Endodermal cell (in vitro differentiated cells): ENCODE measurements around the gene BBIP1. TPM values are rescaled to one million over a fixed set of nuclear protein-coding genes. Genes with fewer than 3 reads are reported as not detected.

Experiments
- DNase-seq: peaks from one replicate; pipeline ENCODE4 v3.0.0-alpha.2; 2017
- H3K27ac ChIP-seq: 2 replicates; pipeline ENCODE4 v1.5.1; 2013; ENCODE audit warnings: mild to moderate bottlenecking, low read depth, low read length, moderate library complexity
- H3K27me3 ChIP-seq: 2 replicates; pipeline ENCODE4 v1.6.1; 2013; ENCODE audit warnings: mild to moderate bottlenecking, low read length, moderate library complexity; ENCODE audit not compliant: insufficient read depth, control insufficient read depth, poor library complexity, severe bottlenecking
- H3K36me3 ChIP-seq: 2 replicates; pipeline ENCODE4 v1.7.0; 2013; ENCODE audit warnings: mild to moderate bottlenecking, low read length, moderate library complexity; ENCODE audit not compliant: control insufficient read depth, insufficient read depth
- H3K4me1 ChIP-seq: one replicate; pipeline ENCODE4 v1.7.0; 2013; ENCODE audit warnings: low read length; ENCODE audit not compliant: control insufficient read depth, insufficient read depth
- H3K4me3 ChIP-seq: 2 replicates; pipeline ENCODE4 v1.5.1; 2013; ENCODE audit warnings: mild to moderate bottlenecking, low read length, moderate library complexity
- H3K9ac ChIP-seq: 2 replicates; pipeline ENCODE4 v1.6.1; 2013; ENCODE audit warnings: mild to moderate bottlenecking, low read length, moderate library complexity; ENCODE audit not compliant: poor library complexity, severe bottlenecking; ENCODE audit errors: extremely low read depth
- H3K9me3 ChIP-seq: 2 replicates; pipeline ENCODE4 v1.6.1; 2013; ENCODE audit warnings: mild to moderate bottlenecking, low read length, moderate library complexity; ENCODE audit not compliant: control insufficient read depth
- H3K27ac Mint-ChIP-seq: 2 replicates; pipeline ENCODE4 v1.8.0; 2020; ENCODE audit warnings: mixed read lengths
- H3K27me3 Mint-ChIP-seq: 2 replicates; pipeline ENCODE4 v1.8.0; 2021; ENCODE audit warnings: mild to moderate bottlenecking, mixed read lengths; ENCODE audit not compliant: insufficient read depth
- H3K36me3 Mint-ChIP-seq: 2 replicates; pipeline ENCODE4 v1.8.0; 2020; ENCODE audit warnings: low read depth, mixed read lengths
- H3K4me1 Mint-ChIP-seq: 2 replicates; pipeline ENCODE4 v1.8.0; 2020; ENCODE audit warnings: mixed read lengths
- H3K4me3 Mint-ChIP-seq: 2 replicates; pipeline ENCODE4 v1.8.0; 2020; ENCODE audit warnings: mild to moderate bottlenecking, moderate library complexity, mixed read lengths
- H3K9me3 Mint-ChIP-seq: 2 replicates; pipeline ENCODE4 v1.8.0; 2020; ENCODE audit warnings: mild to moderate bottlenecking, mixed read lengths
- WGBS, 2 experiments: methylation state at CpG; one replicate each; pipeline versions ENCODE4 v1.1.5 to v1.1.7; 2013; ENCODE audit warnings: missing lambda C conversion rate in 2 of 2, mixed read lengths in 1 of 2; ENCODE audit not compliant: insufficient coverage in 1 of 2, insufficient read length in 1 of 2; 5-methylcytosine and 5-hydroxymethylcytosine counted together
- total RNA-seq, 2 donors: library from RNA; stranded (reverse); fragmentation: NEBNext Ultra II Directional in 1 of 2; extraction: Animal tissue kit (Norgen Biotek cat#: 25700) in 1 of 2; gene quantifications; 2 replicates in 1 of 2; 3 replicates in 1 of 2; pipeline ENCODE4 v1.2.1, GENCODE V29; 2021
- TF ChIP-seq, protein P1 (sequence below): fragments of 200-600 bp; sonication (generic); conservative IDR thresholded peaks from 2 replicates; pipeline ENCODE4 v1.5.0; 2021; ENCODE audit warnings: antibody characterized with exemption, mild to moderate bottlenecking

Gene BBIP1
- total RNA-seq, 2 donors from 2014 or later = 27.6 to 32.8 TPM

DNA sequence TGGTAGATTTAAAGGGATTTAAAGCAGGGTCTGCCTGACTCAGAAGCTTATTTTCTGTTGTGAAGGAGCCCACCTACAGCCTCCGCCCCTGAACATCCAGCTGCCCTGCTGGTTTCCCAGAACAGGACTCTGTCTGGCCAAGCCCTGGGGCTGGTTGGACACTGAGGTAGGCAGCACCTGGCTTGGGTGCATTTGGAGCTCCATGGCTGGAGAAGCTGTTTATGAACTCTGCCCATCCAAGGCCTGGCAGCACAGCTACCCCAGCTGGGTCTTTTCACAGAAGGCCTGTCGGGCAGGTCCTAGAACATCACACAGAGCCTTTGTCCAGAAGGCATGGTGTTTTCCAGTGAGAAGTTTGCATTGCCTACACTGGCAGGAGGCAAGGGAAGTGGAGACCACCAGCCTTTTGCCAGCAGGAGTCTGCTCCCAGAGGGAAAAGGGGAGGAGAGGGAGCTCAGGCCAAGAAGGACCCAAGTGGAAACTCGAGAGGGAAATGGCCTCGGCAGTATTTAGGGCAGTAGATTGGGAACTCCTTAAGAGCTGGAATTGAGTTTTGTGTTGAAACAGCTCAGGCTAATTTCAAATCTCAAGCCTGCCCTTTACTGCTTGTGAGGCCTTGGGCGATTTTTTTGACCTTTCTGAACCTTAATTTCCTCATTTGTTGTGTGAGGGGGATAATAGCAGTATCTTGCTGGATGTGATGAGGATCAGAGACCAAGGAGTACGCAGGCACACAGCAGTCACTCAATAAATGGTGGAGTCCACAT, 59.6 kb downstream of the BBIP1 start:
- peaks cover 14% of the 10 kb centered on the region for H3K9me3 ChIP-seq
- H3K27me3 Mint-ChIP-seq = peaks cover 11% of the 10 kb centered on the region
- H3K36me3 ChIP-seq = no peaks in the 10 kb centered on the region
- H3K4me1 ChIP-seq = peaks cover 12% of the 10 kb centered on the region
- H3K4me3 ChIP-seq = no peak overlapping the region
- H3K9me3 Mint-ChIP-seq = peaks cover 15% of the 10 kb centered on the region
- DNase-seq = peak; percentile 40
- no peaks in the 10 kb centered on the region for H3K36me3 Mint-ChIP-seq
- H3K27ac ChIP-seq = no peak overlapping the region
- TF ChIP-seq, protein P1, sequence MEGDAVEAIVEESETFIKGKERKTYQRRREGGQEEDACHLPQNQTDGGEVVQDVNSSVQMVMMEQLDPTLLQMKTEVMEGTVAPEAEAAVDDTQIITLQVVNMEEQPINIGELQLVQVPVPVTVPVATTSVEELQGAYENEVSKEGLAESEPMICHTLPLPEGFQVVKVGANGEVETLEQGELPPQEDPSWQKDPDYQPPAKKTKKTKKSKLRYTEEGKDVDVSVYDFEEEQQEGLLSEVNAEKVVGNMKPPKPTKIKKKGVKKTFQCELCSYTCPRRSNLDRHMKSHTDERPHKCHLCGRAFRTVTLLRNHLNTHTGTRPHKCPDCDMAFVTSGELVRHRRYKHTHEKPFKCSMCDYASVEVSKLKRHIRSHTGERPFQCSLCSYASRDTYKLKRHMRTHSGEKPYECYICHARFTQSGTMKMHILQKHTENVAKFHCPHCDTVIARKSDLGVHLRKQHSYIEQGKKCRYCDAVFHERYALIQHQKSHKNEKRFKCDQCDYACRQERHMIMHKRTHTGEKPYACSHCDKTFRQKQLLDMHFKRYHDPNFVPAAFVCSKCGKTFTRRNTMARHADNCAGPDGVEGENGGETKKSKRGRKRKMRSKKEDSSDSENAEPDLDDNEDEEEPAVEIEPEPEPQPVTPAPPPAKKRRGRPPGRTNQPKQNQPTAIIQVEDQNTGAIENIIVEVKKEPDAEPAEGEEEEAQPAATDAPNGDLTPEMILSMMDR = no peak
- peaks cover 31% of the 10 kb centered on the region for H3K4me1 Mint-ChIP-seq
- H3K9ac ChIP-seq = no peak overlapping the region
- 72 to 94% methylated on average over 2 to 6 of the region's 6 CpGs for WGBS, 2 experiments
- peaks cover 5% of the 10 kb centered on the region for H3K27me3 ChIP-seq
- no peak overlapping the region for H3K27ac Mint-ChIP-seq
- no peak overlapping the region for H3K4me3 Mint-ChIP-seq

DNA sequence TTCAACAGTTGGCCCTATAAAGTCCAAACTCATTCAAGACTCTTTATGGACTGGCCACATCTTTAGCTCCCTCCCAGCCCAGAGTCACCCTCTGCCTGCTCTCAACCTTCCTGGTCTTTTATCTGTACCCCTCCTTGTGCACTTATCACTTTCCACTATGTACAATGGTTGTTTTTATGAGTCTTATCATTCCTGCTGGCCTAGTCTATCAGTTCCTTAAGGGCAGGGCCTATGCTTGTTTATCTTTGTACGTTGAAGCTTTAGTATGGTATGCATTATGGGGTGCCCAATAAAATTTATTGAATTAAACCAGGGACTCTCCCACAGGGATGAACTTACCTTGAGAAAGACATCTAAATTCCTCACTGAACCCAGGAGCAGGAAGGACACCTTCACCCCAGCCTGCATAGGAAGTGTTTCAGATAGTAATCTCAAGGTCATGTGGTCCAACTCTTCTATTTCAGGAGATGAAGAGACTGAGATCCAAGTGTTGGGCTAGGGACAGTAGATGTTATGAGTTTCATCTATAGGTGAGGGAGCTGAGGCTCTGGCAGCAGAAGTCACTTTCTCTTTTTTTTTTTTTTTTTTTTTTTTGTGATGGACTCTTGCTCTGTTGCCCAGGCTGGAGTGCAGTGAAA, 60.6 kb downstream of the BBIP1 start:
- Histone ChIP-seq H3K9ac (no peak overlapping the region), H3K4me3 (peak overlapping the region; percentile 11), H3K36me3 (no peaks in the 10 kb centered on the region), H3K27me3 (peaks cover 14% of the 10 kb centered on the region), H3K9me3 (peaks cover 14% of the 10 kb centered on the region), H3K27ac (peak overlapping the region; percentile 7), H3K4me1 (peaks cover 12% of the 10 kb centered on the region)
- TF ChIP-seq, protein P1 = no peak
- DNase-seq = peak; percentile 19
- no peaks in the 10 kb centered on the region for H3K36me3 Mint-ChIP-seq
- H3K4me1 Mint-ChIP-seq = peaks cover 31% of the 10 kb centered on the region
- peaks cover 18% of the 10 kb centered on the region for H3K27me3 Mint-ChIP-seq
- WGBS, 2 experiments = 64% methylated on average over 1 of the region's 1 CpG; no CpG with 5 or more reads in 1 of the 2 experiments
- H3K4me3 Mint-ChIP-seq = peak overlapping the region; percentile 20
- no peak overlapping the region for H3K27ac Mint-ChIP-seq
- H3K9me3 Mint-ChIP-seq = peaks cover 15% of the 10 kb centered on the region

DNA sequence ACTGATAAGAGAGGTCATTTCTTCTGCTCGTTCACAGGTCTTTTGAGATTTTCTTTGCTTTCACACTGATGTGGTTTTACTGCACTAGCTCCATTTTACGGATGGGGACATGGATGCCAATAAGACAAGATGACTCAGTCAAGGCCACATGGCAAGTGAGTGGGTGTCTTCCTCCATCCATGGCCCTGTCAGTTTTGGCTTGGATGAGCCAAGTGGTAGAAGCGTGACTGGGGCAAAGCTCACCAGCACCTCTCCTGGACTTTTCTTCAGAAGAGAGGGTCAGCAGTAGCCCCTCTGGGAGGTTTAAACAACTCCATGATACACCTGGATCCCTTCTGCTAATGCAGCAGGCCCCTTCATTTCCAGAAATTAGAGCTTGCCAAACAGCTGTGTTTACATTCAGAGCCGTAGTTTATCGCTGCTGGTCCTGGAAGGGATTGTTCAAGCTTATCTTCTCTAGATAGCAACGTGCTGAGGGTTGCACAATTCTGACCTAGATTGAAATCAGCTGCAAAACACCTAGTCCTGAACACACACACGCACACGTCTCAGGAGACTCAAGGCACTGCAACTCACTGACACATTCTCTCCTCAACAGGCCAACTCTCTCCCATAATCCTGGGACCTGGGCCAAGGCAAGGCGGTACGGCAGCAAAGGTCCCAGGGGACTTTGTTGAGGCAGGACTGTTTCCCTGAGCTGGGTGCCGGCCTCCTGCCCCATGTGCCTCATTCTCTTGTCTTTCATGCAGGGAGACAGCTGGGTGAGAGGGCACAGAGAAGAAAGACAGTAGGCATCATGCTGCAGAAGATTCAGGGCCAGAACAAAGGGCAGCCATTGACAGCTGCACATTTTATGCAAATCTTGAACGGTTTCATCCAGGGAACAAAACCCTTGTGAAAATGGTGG, 61.5 kb downstream of the BBIP1 start:
- H3K4me1 ChIP-seq = peaks cover 15% of the 10 kb centered on the region
- peak overlapping the region; percentile 7 for H3K27ac ChIP-seq
- peaks cover 23% of the 10 kb centered on the region for H3K27me3 ChIP-seq
- TF ChIP-seq, protein P1 = no peak
- peaks cover 24% of the 10 kb centered on the region for H3K27me3 Mint-ChIP-seq
- no peak overlapping the region for H3K9ac ChIP-seq
- peak overlapping the region; percentile 58 for H3K27ac Mint-ChIP-seq
- H3K36me3 ChIP-seq = no peaks in the 10 kb centered on the region
- peaks cover 14% of the 10 kb centered on the region for H3K9me3 ChIP-seq
- no peaks in the 10 kb centered on the region for H3K36me3 Mint-ChIP-seq
- peak overlapping the region; percentile 20 for H3K4me3 Mint-ChIP-seq
- H3K9me3 Mint-ChIP-seq = peaks cover 15% of the 10 kb centered on the region
- peak; percentile 59 for DNase-seq
- WGBS, 2 experiments = 48 to 66% methylated on average over 7 to 12 of the region's 12 CpGs
- peak overlapping the region; percentile 11 for H3K4me3 ChIP-seq
- peaks cover 31% of the 10 kb centered on the region for H3K4me1 Mint-ChIP-seq
